ENCODE results near the gene HSD17B13.
"Not testable (repeated sequence)": the region's sequence is repeated elsewhere in the genome, so short reads cannot be mapped to it uniquely, and the experiment has no call there.

The HSD17B13 gene

GRCh38 chr4:87315000-87315399 lies 7.7 kb downstream of the HSD17B13 start:
- DNase-seq = not testable (repeated sequence)

- no peak for DNase-seq
These were observed 8.9 kb downstream of the HSD17B13 start for GRCh38 chr4:87313756-87314155.

- no peak for DNase-seq
These were observed 11.0 kb downstream of the HSD17B13 start for GRCh38 chr4:87311684-87312083.

- DNase-seq = no peak
These were observed 11.9 kb downstream of the HSD17B13 start for GRCh38 chr4:87310691-87311335.

GRCh38 chr4:87309625-87310024 lies 13.1 kb downstream of the HSD17B13 start:
- no peak for DNase-seq

GRCh38 chr4:87306056-87306455 lies 16.6 kb downstream of the HSD17B13 start:
- no peak for DNase-seq

- no peak for DNase-seq
These were observed 17.1 kb downstream of the HSD17B13 start for GRCh38 chr4:87305562-87305961.

GRCh38 chr4:87304745-87305432 lies 17.8 kb downstream of the HSD17B13 start:
- DNase-seq = no peak

GRCh38 chr4:87299898-87300297 lies 22.8 kb downstream of the HSD17B13 start:
- DNase-seq = no peak

- no peak for DNase-seq
These were observed 24.3 kb downstream of the HSD17B13 start for GRCh38 chr4:87298362-87298761.

- not testable (repeated sequence) for DNase-seq
These were observed 27.8 kb downstream of the HSD17B13 start for GRCh38 chr4:87294911-87295310.

GRCh38 chr4:87293889-87294288 lies 28.8 kb downstream of the HSD17B13 start:
- not testable (repeated sequence) for DNase-seq

GRCh38 chr4:87286970-87287369 lies 35.7 kb downstream of the HSD17B13 start:
- DNase-seq = no peak

GRCh38 chr4:87284268-87284667 lies 38.4 kb downstream of the HSD17B13 start:
- DNase-seq = not testable (repeated sequence)

GRCh38 chr4:87283151-87283550 lies 39.5 kb downstream of the HSD17B13 start:
- DNase-seq = no peak

GRCh38 chr4:87281603-87282002 lies 41.1 kb downstream of the HSD17B13 start:
- DNase-seq = no peak

GRCh38 chr4:87278335-87278794 lies 44.3 kb downstream of the HSD17B13 start:
- no peak for DNase-seq

GRCh38 chr4:87275311-87275710 lies 47.4 kb downstream of the HSD17B13 start:
- DNase-seq = no peak

GRCh38 chr4:87274803-87275202 lies 47.9 kb downstream of the HSD17B13 start:
- DNase-seq = no peak

GRCh38 chr4:87274327-87274726 lies 48.4 kb downstream of the HSD17B13 start:
- no peak for DNase-seq

GRCh38 chr4:87270825-87271224 lies 51.9 kb downstream of the HSD17B13 start:
- no peak for DNase-seq

GRCh38 chr4:87270144-87270543 lies 52.5 kb downstream of the HSD17B13 start:
- peak in 1 of 2 donors; percentile 14 for DNase-seq

- DNase-seq = no peak
These were observed 54.3 kb downstream of the HSD17B13 start for GRCh38 chr4:87268411-87268810.

- no peak for DNase-seq
These were observed 55.7 kb downstream of the HSD17B13 start for GRCh38 chr4:87266986-87267385.

GRCh38 chr4:87262886-87263285 lies 59.8 kb downstream of the HSD17B13 start:
- DNase-seq = no peak

All from inflammatory macrophage treated with lipopolysaccharide for 1 hour (primary cell).